ENCODE measurements around the gene NPTN.

NPTN gene

DNA sequence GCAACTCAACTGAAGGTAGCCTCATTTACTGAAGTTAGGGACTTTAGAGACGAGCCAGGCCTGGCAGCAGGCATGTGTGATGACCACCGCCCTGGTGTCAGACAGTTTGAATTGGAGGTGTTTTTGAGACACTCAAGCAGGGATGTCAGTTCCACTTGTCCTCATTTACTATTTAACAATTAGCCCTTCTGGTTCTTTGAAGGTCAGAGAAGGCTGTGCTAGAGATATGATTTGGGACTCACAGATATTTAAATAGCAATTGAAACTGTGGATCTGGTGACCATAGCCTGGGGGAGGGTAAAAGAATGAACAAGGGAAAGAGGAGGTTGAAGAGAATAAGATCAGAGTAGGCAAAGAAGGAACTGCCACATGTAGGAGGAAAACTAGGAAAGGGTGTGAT is 115.6 kb downstream of the NPTN start:
- no peak for DNase-seq

DNA sequence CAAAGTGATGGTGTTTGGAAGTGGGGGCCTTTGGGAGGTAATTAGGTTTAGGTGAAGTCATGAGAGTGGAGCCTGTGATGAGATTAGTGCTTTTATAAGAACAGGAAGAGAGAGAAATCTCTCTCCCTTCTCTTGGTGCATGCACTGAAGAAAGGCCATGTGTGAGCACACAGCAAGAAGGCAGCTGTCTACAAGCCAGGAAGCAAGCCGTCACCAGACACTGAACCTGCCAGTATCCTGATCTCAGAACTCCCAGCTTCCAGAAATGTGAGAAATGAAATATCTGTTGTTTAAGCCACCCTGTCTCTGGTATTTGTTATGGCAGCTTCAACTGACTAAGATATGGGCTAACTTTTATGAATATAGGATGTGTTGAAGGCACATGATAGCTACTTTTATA is 117.7 kb downstream of the NPTN start:
- no peak for DNase-seq

All from NCI-H226 (cell line).